ENCODE data around the gene ZBTB45.
"Not testable (repeated sequence)": the region's sequence is repeated elsewhere in the genome, so short reads cannot be mapped to it uniquely, and the experiment has no call there.

The ZBTB45 gene

DNA sequence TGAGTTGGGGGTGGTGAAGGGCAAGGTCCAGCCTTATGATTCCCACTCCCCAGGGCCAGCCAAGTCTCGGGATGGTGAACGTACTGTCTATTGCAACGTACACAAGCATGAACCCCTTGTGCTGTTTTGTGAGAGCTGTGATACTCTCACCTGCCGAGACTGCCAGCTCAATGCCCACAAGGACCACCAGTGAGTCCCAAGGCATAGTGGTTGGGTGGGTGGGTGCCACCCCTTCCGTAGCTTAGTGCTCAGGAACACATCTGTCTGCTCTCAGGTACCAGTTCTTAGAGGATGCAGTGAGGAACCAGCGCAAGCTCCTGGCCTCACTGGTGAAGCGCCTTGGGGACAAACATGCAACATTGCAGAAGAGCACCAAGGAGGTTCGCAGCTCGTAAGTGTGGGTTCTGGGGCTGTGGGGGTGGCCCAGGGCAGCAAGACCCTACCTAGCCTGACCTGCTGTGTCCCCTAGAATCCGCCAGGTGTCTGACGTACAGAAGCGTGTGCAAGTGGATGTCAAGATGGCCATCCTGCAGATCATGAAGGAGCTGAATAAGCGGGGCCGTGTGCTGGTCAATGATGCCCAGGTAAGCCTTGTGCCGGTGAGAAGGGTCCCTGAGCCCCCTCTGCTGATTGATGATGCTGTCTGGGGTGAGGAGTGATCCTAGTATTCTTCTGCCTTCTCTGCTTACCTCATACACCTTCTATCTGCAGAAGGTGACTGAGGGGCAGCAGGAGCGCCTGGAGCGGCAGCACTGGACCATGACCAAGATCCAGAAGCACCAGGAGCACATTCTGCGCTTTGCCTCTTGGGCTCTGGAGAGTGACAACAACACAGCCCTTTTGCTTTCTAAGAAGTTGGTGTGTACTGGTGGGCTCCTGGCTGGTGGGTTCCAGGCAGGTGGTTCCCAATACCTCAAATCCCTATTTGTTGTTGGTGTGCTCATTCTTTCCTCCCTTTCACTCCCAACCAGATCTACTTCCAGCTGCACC lies 28.0 kb upstream of the ZBTB45 start:
- peak overlapping the region; percentile 96 for H3K4me3 Mint-ChIP-seq
- no peaks in the 10 kb centered on the region for H3K27me3 Mint-ChIP-seq
- peaks cover 29% of the 10 kb centered on the region for H3K4me1 Mint-ChIP-seq
- peaks cover 26% of the 10 kb centered on the region for H3K36me3 Mint-ChIP-seq
- no peaks in the 10 kb centered on the region for H3K9me3 Mint-ChIP-seq
- H3K27ac Mint-ChIP-seq, result peak overlapping the region; percentile 36

- Mint-ChIP-seq H3K27me3 (no peaks in the 10 kb centered on the region), H3K36me3 (peaks cover 23% of the 10 kb centered on the region), H3K9me3 (no peaks in the 10 kb centered on the region), H3K4me1 (peaks cover 26% of the 10 kb centered on the region), H3K27ac (peak overlapping the region; percentile 95), H3K4me3 (peak overlapping the region; percentile 96)
Measured at GRCh38 chr19:58546019-58546530, 26.5 kb upstream of the ZBTB45 start.

- peak overlapping the region; percentile 96 for H3K4me3 Mint-ChIP-seq
- H3K27me3 Mint-ChIP-seq, result no peaks in the 10 kb centered on the region
- H3K36me3 Mint-ChIP-seq, result peaks cover 22% of the 10 kb centered on the region
- H3K27ac Mint-ChIP-seq, result peak overlapping the region; percentile 95
- no peaks in the 10 kb centered on the region for H3K9me3 Mint-ChIP-seq
- peaks cover 26% of the 10 kb centered on the region for H3K4me1 Mint-ChIP-seq
Measured at GRCh38 chr19:58545286-58546018, 25.8 kb upstream of the ZBTB45 start.

- H3K4me1 Mint-ChIP-seq, result peaks cover 26% of the 10 kb centered on the region
- H3K4me3 Mint-ChIP-seq, result peak overlapping the region; percentile 96
- H3K9me3 Mint-ChIP-seq, result no peaks in the 10 kb centered on the region
- peak overlapping the region; percentile 95 for H3K27ac Mint-ChIP-seq
- peaks cover 20% of the 10 kb centered on the region for H3K36me3 Mint-ChIP-seq
- no peaks in the 10 kb centered on the region for H3K27me3 Mint-ChIP-seq
Measured at GRCh38 chr19:58544591-58545285, 25.1 kb upstream of the ZBTB45 start.

GRCh38 chr19:58543826-58544590 lies 24.4 kb upstream of the ZBTB45 start, which contains the start of gene TRIM28:
TRIM28 (plus strand) TSS chr19:58544064; CDS start chr19:58544758, 694 bp downstream.
- peaks cover 26% of the 10 kb centered on the region for H3K4me1 Mint-ChIP-seq
- H3K9me3 Mint-ChIP-seq, result no peaks in the 10 kb centered on the region
- peak within 1 kb of the TSS; percentile 96 for H3K4me3 Mint-ChIP-seq
- H3K27me3 Mint-ChIP-seq, result peaks cover 2% of the 10 kb centered on the region
- H3K36me3 Mint-ChIP-seq, result peaks cover 20% of the 10 kb centered on the region
- peak within 1 kb of the TSS; percentile 99 for H3K27ac Mint-ChIP-seq

GRCh38 chr19:58542641-58543372 lies 23.2 kb upstream of the ZBTB45 start:
- Mint-ChIP-seq H3K4me3 (peak overlapping the region; percentile 36), H3K36me3 (peaks cover 17% of the 10 kb centered on the region), H3K27ac (peak overlapping the region; percentile 62), H3K4me1 (peaks cover 25% of the 10 kb centered on the region)
- H3K27me3 Mint-ChIP-seq, H3K9me3 Mint-ChIP-seq: not testable (repeated sequence)

GRCh38 chr19:58539169-58539559 lies 19.6 kb upstream of the ZBTB45 start:
- H3K27me3 Mint-ChIP-seq, H3K9me3 Mint-ChIP-seq, H3K36me3 Mint-ChIP-seq, H3K27ac Mint-ChIP-seq: not testable (repeated sequence)
- peak overlapping the region; percentile 19 for H3K4me3 Mint-ChIP-seq
- H3K4me1 Mint-ChIP-seq, result peaks cover 11% of the 10 kb centered on the region

GRCh38 chr19:58538257-58539168 lies 18.9 kb upstream of the ZBTB45 start:
- no peaks in the 10 kb centered on the region for H3K36me3 Mint-ChIP-seq
- H3K27ac Mint-ChIP-seq, result peak overlapping the region; percentile 41
- H3K4me3 Mint-ChIP-seq, result peak overlapping the region; percentile 76
- peaks cover 5% of the 10 kb centered on the region for H3K4me1 Mint-ChIP-seq
- H3K27me3 Mint-ChIP-seq, result peaks cover 3% of the 10 kb centered on the region
- no peaks in the 10 kb centered on the region for H3K9me3 Mint-ChIP-seq

GRCh38 chr19:58536852-58537798 lies 17.5 kb upstream of the ZBTB45 start:
- Mint-ChIP-seq H3K36me3 (no peaks in the 10 kb centered on the region), H3K4me1 (peaks cover 4% of the 10 kb centered on the region), H3K27ac (no peak overlapping the region), H3K4me3 (peak overlapping the region; percentile 30), H3K9me3 (no peaks in the 10 kb centered on the region), H3K27me3 (peaks cover 3% of the 10 kb centered on the region)

- no peak overlapping the region for H3K4me3 Mint-ChIP-seq
- no peaks in the 10 kb centered on the region for H3K36me3 Mint-ChIP-seq
- peaks cover 4% of the 10 kb centered on the region for H3K4me1 Mint-ChIP-seq
- no peak overlapping the region for H3K27ac Mint-ChIP-seq
- H3K27me3 Mint-ChIP-seq, result peaks cover 3% of the 10 kb centered on the region
- no peaks in the 10 kb centered on the region for H3K9me3 Mint-ChIP-seq
Measured at GRCh38 chr19:58535857-58536256, 16.2 kb upstream of the ZBTB45 start.

- no peaks in the 10 kb centered on the region for H3K4me1 Mint-ChIP-seq
- H3K27me3 Mint-ChIP-seq, result no peaks in the 10 kb centered on the region
- H3K4me3 Mint-ChIP-seq, result no peak overlapping the region
- no peaks in the 10 kb centered on the region for H3K9me3 Mint-ChIP-seq
- H3K27ac Mint-ChIP-seq, result no peak overlapping the region
- no peaks in the 10 kb centered on the region for H3K36me3 Mint-ChIP-seq
Measured at GRCh38 chr19:58531034-58531840, 11.6 kb upstream of the ZBTB45 start.

GRCh38 chr19:58529405-58529804 lies 9.8 kb upstream of the ZBTB45 start:
- Mint-ChIP-seq H3K36me3 (no peaks in the 10 kb centered on the region), H3K4me3 (no peak overlapping the region), H3K27ac (no peak overlapping the region), H3K27me3 (no peaks in the 10 kb centered on the region), H3K9me3 (no peaks in the 10 kb centered on the region), H3K4me1 (no peaks in the 10 kb centered on the region)

Data from activated naive CD4-positive, alpha-beta T cell treated with anti-CD3 and anti-CD28 coated beads, Interleukin-2, amount 50 U/mL, for 24 hours (primary cell).